NCI-H1092 treated with DMSO at 0.1 percent for 48 hours (cell line): Measurements from ENCODE around the gene XIST.
"Not testable (repeated sequence)": the region's sequence is repeated elsewhere in the genome, so short reads cannot be mapped to it uniquely, and the experiment has no call there.

Source experiments
- DNase-seq: peaks from one replicate; lab custom pipeline; 2025; lab: John Stamatoyannopoulos, UW

XIST gene

GRCh38 chrX:73799888-73800287, 52.6 kb downstream of the XIST start:
- DNase-seq, result no peak

- not testable (repeated sequence) for DNase-seq
Measured at GRCh38 chrX:73792511-73792910, 60.0 kb downstream of the XIST start.

GRCh38 chrX:73785493-73785892, 67.0 kb downstream of the XIST start:
- DNase-seq, result no peak
